AG04449 (cell line): ENCODE measurements around the gene DYNLRB1.

Experiments used
- CTCF ChIA-PET: fragments of 350-600 bp; formaldehyde crosslinking; extraction: SDS; loops from one replicate; lab custom pipeline; 2021; ENCODE audit warnings: antibody characterized with exemption; lab: Yijun Ruan, JAX
- POLR2A ChIA-PET: fragments of 400-600, 350-600 bp; formaldehyde crosslinking; extraction: SDS; loops from one replicate; lab custom pipeline; 2020; ENCODE audit warnings: antibody characterized with exemption, inconsistent platforms; lab: Yijun Ruan, JAX
- DNase-seq: peaks from one replicate; pipeline ENCODE4 v3.0.0-alpha.2; 2010; ENCODE audit warnings: low read depth, low spot score
- H3K4me3 ChIP-seq: 2 replicates; pipeline ENCODE4 v1.5.1; 2011; ENCODE audit warnings: low read depth, mild to moderate bottlenecking, control low read depth, low read length
- TF ChIP-seq, protein P1 (sequence below): IDR thresholded peaks from one replicate; pipeline ENCODE4 v1.5.1; 2011; ENCODE audit warnings: mild to moderate bottlenecking, moderate library complexity, low read length, control low read depth, inconsistent platforms; ENCODE audit not compliant: insufficient read depth; ENCODE audit errors: missing control alignments

DYNLRB1 gene

DNA sequence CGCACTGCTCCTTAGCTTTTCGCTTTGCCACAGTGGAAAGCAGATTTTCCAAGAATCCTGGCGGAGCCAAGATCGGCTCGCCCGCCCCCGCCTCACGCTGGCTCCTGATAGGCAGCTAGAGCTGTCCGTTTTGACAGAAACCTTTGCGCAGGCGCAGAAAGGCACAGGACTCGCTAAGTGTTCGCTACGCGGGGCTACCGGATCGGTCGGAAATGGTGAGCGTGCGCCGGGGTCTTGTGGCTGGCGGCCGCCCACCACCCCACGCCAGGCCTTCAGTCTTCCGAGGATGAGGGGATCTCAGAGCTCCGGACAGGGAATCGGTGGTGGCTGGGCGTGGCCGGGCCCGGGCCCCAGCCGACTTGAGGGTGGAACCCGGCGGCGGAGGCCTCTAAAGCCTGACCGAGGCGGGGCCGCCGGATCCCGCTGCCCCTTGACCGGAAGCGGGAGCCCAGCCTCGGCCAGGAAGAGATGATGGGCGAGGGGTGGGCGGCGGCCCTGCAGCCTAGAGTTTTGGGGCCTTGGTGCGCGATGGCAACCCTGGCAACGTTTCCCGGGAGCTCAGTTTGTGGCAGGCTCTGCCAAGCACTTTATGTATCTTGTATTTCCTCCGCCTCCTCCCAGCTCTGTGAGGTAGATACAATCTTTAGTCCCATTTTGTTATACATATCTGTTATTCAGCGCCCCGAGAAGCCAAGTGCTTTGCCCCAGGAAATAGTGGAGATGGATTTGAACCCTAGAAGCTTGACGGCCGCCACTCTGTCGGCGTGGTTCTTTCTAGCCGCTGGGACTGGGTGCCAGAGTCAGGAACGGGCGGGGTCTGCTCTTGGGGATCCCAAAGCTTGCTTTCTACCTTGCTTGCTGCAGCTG lies at the start of gene DYNLRB1:
TSS of gene DYNLRB1 (plus strand) at position 176 of the 867 bp plus-strand sequence. CDS start at position 213, 37 bp downstream.
- CTCF ChIA-PET = interaction anchor here (1.1 to 4.0 kb wide), 7 partner anchors 9 to 325 kb away, joined by 3 to 67 read pairs (median 6); no protein-coding TSS in a partner anchor
- peak within 1 kb of the TSS; percentile 88 for H3K4me3 ChIP-seq
- TF ChIP-seq, protein P1, sequence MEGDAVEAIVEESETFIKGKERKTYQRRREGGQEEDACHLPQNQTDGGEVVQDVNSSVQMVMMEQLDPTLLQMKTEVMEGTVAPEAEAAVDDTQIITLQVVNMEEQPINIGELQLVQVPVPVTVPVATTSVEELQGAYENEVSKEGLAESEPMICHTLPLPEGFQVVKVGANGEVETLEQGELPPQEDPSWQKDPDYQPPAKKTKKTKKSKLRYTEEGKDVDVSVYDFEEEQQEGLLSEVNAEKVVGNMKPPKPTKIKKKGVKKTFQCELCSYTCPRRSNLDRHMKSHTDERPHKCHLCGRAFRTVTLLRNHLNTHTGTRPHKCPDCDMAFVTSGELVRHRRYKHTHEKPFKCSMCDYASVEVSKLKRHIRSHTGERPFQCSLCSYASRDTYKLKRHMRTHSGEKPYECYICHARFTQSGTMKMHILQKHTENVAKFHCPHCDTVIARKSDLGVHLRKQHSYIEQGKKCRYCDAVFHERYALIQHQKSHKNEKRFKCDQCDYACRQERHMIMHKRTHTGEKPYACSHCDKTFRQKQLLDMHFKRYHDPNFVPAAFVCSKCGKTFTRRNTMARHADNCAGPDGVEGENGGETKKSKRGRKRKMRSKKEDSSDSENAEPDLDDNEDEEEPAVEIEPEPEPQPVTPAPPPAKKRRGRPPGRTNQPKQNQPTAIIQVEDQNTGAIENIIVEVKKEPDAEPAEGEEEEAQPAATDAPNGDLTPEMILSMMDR = no peak
- POLR2A ChIA-PET = interaction anchor here (0.9 to 1.9 kb wide), 5 partner anchors 9 to 154 kb away, joined by 3 to 6 read pairs (median 5); partner anchors contain the start of gene ITCH
- DNase-seq = peak; percentile 82

DNA sequence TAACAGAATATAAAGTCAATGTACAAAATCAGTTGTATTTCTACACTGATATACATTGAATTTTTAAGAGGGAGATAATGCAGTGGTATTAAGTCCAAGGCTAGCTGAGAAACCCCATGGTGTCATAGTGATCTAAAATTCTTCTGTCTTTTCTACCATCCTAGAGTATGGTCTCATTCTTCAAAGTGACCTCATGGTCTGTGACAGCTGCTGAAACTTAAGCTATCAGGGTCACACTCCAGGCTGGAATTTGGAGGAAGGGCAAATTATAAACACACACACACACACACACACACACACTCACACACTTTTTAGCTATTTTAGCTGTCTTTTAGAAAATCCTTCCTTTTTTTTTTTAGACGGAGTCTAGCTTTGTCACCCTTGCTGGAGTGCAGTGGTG lies 47.3 kb upstream of the DYNLRB1 start:
- ChIA-PET POLR2A (no interaction called here), CTCF (interaction anchor here (1.3 to 8.7 kb wide), 3 partner anchors 9 to 156 kb away, joined by 5 to 79 read pairs (median 5); no protein-coding TSS in a partner anchor)
- TF ChIP-seq, protein P1 = no peak

DNA sequence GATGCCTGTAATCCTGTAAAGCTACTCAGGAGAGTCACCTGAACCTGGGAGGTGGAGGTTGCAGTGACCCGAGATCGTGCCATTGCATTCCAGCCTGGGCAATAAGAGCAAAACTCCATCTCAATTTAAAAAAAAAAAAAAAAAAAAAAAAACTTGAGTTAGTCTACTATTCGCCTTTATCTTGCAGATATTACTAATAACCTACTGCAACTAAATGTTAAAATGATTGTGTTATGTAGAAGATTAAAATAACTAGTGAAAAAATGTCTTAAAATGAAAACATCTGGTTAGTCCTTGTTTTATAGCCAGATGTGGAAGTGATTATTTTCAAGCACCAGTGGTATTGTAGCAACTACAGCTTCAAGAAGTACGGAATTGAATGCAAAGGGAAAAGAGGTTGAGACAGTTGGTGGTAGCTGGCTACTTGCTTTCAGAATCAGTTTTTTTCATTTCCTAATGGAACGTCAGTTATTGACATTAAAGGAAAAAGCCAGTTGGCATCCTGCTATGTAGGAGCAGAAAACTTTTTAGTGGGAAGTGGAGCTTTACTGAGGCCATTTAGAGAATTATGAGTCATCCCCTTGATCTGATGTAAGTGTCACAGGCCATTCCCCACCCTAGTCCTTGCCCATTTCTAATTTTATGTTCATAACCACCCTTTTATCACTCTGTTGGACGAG lies 43.8 kb upstream of the DYNLRB1 start:
- ChIA-PET POLR2A (no interaction called here), CTCF (interaction anchor here (1.0 to 8.7 kb wide), 6 partner anchors 11 to 282 kb away, joined by 3 to 79 read pairs (median 3); no protein-coding TSS in a partner anchor)
- DNase-seq = peak; percentile 10
- TF ChIP-seq, protein P1 = no peak
- H3K4me3 ChIP-seq = no peak overlapping the region

More for the DNA sequence above, 47.3 kb upstream of the DYNLRB1 start:
- H3K4me3 ChIP-seq = no peak overlapping the region
- DNase-seq = no peak

DNA sequence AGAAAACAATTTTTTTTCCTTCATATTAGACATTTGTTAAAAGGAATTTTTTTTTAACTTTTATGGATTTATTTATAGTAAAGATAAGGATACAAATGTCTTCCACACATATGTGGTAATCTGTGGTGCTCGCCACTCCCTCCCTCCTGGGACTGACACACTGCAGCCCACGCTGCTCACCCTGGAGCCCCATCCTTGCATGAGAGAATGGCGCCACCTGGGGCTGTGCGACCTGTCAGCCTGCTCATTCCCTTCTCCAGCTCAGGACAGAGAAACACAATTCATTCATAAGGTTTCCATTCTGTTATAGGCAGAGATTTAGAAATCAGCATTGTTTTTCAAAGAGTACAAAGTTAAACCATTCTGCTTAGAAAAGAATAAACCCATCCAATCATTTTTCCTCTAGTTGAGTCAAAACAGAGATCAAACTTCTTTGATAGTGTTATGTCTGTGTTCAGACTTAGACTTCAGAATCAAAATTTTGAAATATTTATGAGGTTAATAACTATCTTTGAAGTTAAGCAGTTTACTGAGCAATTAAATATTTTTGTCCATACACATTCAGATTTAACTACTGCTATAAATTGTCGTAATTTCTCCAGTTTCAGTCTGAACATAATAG lies 42.8 kb upstream of the DYNLRB1 start:
- H3K4me3 ChIP-seq = no peak overlapping the region
- ChIA-PET CTCF (interaction anchor here (1.0 to 8.7 kb wide), 7 partner anchors 10 to 283 kb away, joined by 3 to 79 read pairs (median 3); no protein-coding TSS in a partner anchor), POLR2A (no interaction called here)
- TF ChIP-seq, protein P1 = peak; percentile 30
- DNase-seq = no peak

DNA sequence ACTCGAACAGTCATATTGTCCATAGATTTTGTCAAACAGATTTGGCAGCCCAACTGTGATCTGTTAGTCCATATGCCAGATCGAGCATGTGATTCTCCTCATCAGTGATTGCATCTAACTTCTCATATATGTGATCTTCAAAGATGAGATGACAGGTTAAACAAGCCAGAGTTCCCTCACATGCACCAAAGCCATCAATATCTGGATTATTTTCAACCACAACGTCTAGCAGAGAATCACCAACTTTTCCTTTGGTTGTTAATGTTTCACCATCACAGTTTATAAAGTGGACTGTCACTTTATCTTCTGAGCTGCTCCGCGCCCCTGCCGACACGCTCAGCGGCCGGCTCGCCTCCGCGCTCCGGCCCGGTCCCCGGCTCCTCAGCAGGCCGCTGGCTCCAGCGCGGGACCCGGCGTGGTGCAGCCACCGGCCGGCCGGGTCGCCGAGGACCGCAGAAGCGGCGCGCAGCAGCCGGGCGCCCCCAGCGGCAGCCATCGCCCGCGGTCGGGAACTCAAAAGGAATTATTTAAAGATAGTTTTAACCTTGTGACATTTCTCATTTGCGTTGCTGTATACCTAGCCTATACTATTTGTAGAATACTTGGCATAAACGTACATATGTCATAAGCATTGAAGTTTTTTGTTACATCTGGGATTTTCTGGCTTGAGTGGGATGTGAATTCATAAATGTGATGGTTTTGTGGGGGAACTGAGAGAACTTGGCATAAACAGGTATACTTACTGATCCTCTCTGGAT lies 40.1 kb upstream of the DYNLRB1 start:
- POLR2A ChIA-PET = no interaction called here
- CTCF ChIA-PET = interaction anchor here (0.6 to 3.7 kb wide), 7 partner anchors 9 to 285 kb away, joined by 3 to 54 read pairs (median 6); no protein-coding TSS in a partner anchor
- TF ChIP-seq, protein P1 = peak; percentile 21
- no peak for DNase-seq
- no peak overlapping the region for H3K4me3 ChIP-seq
